SH-SY5Y (cell line): Measurements from ENCODE around the gene SIGLEC7.

Experiments used
- GATA2 ChIP-seq: IDR thresholded peaks from 2 replicates; pipeline ENCODE4 v1.6.1; 2011; ENCODE audit warnings: mild to moderate bottlenecking, low read depth, low read length
- GATA3 ChIP-seq: IDR thresholded peaks from 2 replicates; pipeline ENCODE4 v1.6.1; 2011; ENCODE audit warnings: low read depth, mild to moderate bottlenecking, low read length, moderate library complexity

DNA sequence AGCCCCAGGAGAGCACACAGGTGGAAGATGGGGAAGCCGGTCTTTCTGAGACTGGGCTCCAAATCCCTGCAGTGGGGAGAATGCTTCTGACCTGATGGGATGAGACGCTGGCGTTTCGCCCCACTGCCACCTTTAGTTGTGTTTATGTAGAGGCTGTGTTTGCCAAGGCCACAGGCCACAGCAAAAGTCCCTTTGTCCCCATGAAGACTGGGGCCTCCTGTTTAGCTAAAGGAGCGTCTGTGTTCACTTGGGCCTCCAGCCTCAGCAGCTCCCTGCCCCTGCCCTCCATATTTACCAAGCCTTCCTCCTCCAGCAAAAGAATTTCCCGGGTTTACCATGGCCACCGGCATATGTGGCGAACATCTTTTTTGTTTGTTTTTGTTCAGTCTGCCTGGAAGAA, 49.0 kb upstream of the SIGLEC7 start:
- TF ChIP-seq GATA2, result no peak
- TF ChIP-seq GATA3, result no peak
